IgD-negative memory B cell (primary cell): ENCODE results near the gene CIC. TPM values are rescaled to one million over a fixed set of nuclear protein-coding genes. Genes with fewer than 3 reads are reported as not detected.

Experiments used
- H3K27ac Mint-ChIP-seq, 3 donors: one replicate each; pipeline ENCODE4 v1.8.0; 2020 to 2022; ENCODE audit warnings: mild to moderate bottlenecking in 3 of 3, mixed read lengths in 3 of 3, moderate library complexity in 1 of 3
- H3K27me3 Mint-ChIP-seq: one replicate; pipeline ENCODE4 v1.8.0; 2021; ENCODE audit warnings: mixed read lengths
- H3K36me3 Mint-ChIP-seq: one replicate; pipeline ENCODE4 v1.8.0; 2020; ENCODE audit warnings: mild to moderate bottlenecking, mixed read lengths
- H3K4me1 Mint-ChIP-seq, 3 donors: one replicate each; pipeline ENCODE4 v1.8.0; 2020 to 2022; ENCODE audit warnings: mixed read lengths in 3 of 3, mild to moderate bottlenecking in 1 of 3
- H3K4me3 Mint-ChIP-seq, 4 donors: one replicate each; pipeline ENCODE4 v1.8.0; 2020 to 2022; ENCODE audit warnings: mild to moderate bottlenecking in 4 of 4, mixed read lengths in 4 of 4, moderate library complexity in 3 of 4
- H3K9me3 Mint-ChIP-seq, 3 donors: one replicate each; pipeline ENCODE4 v1.8.0; 2020 to 2021; ENCODE audit warnings: mixed read lengths in 3 of 3, mild to moderate bottlenecking in 1 of 3
- polyA plus RNA-seq: library from polyadenylated mRNA; unstranded; fragments of 300-500 nt; fragmentation: Illumina TruSeq; gene quantifications from one replicate; pipeline ENCODE4 v1.2.3, GENCODE V29; 2021

The CIC gene
- polyA plus RNA-seq, 1 donor from 2014 or later = 4.5 TPM

- Mint-ChIP-seq H3K9me3 (no peaks in the 10 kb centered on the region), H3K4me1 (peaks cover 0 to 41% (median 32%) of the 10 kb centered on the region in 3 donors), H3K36me3 (peaks cover 4% of the 10 kb centered on the region), H3K27me3 (no peaks in the 10 kb centered on the region), H3K4me3 (no peak overlapping the region), H3K27ac (no peak overlapping the region)
Observed at GRCh38 chr19:42283188-42284065, 14.4 kb downstream of the CIC start.

GRCh38 chr19:42284066-42284501 lies 15.0 kb downstream of the CIC start:
- H3K27me3 Mint-ChIP-seq = no peaks in the 10 kb centered on the region
- H3K4me3 Mint-ChIP-seq = no peak overlapping the region
- no peaks in the 10 kb centered on the region for H3K9me3 Mint-ChIP-seq
- H3K27ac Mint-ChIP-seq = no peak overlapping the region
- H3K4me1 Mint-ChIP-seq = peaks cover 0 to 35% (median 32%) of the 10 kb centered on the region in 3 donors
- peaks cover 4% of the 10 kb centered on the region for H3K36me3 Mint-ChIP-seq

- H3K36me3 Mint-ChIP-seq = peaks cover 4% of the 10 kb centered on the region
- H3K27me3 Mint-ChIP-seq = no peaks in the 10 kb centered on the region
Observed at GRCh38 chr19:42284591-42285341, 15.7 kb downstream of the CIC start.

GRCh38 chr19:42285541-42285941 lies 16.5 kb downstream of the CIC start:
- H3K36me3 Mint-ChIP-seq = peaks cover 4% of the 10 kb centered on the region
- H3K4me3 Mint-ChIP-seq = peak overlapping the region; percentile 77 to 95 (median 92)
- no peaks in the 10 kb centered on the region for H3K9me3 Mint-ChIP-seq
- no peaks in the 10 kb centered on the region for H3K27me3 Mint-ChIP-seq
- peaks cover 0 to 29% (median 26%) of the 10 kb centered on the region in 3 donors for H3K4me1 Mint-ChIP-seq
- H3K27ac Mint-ChIP-seq = peak overlapping the region in 2 of 3 donors; percentile 82 to 93

More at GRCh38 chr19:42284591-42285341, 15.7 kb downstream of the CIC start:
- Mint-ChIP-seq H3K4me3 (peak overlapping the region; percentile 77 to 95 (median 92)), H3K27ac (peak overlapping the region; percentile 82 to 95 (median 93)), H3K9me3 (no peaks in the 10 kb centered on the region), H3K4me1 (peaks cover 0 to 29% (median 26%) of the 10 kb centered on the region in 3 donors)

GRCh38 chr19:42285988-42286348 lies 16.9 kb downstream of the CIC start:
- Mint-ChIP-seq H3K36me3 (peaks cover 4% of the 10 kb centered on the region), H3K9me3 (no peaks in the 10 kb centered on the region), H3K4me3 (peak overlapping the region; percentile 77 to 95 (median 92))

GRCh38 chr19:42286349-42287016 lies 17.4 kb downstream of the CIC start:
- Mint-ChIP-seq H3K9me3 (no peaks in the 10 kb centered on the region), H3K4me1 (peaks cover 0 to 28% (median 27%) of the 10 kb centered on the region in 3 donors)

More at GRCh38 chr19:42285988-42286348, 16.9 kb downstream of the CIC start:
- Mint-ChIP-seq H3K4me1 (peaks cover 0 to 29% (median 26%) of the 10 kb centered on the region in 3 donors), H3K27me3 (no peaks in the 10 kb centered on the region), H3K27ac (peak overlapping the region; percentile 81 to 84 (median 82))

GRCh38 chr19:42287017-42287826 lies 18.2 kb downstream of the CIC start:
- H3K36me3 Mint-ChIP-seq = peaks cover 4% of the 10 kb centered on the region
- H3K4me3 Mint-ChIP-seq = no peak overlapping the region
- H3K4me1 Mint-ChIP-seq = peaks cover 0 to 23% (median 21%) of the 10 kb centered on the region in 3 donors
- H3K27me3 Mint-ChIP-seq = no peaks in the 10 kb centered on the region
- H3K27ac Mint-ChIP-seq = no peak overlapping the region
- H3K9me3 Mint-ChIP-seq = no peaks in the 10 kb centered on the region

More at GRCh38 chr19:42286349-42287016, 17.4 kb downstream of the CIC start:
- peak overlapping the region; percentile 30 to 95 (median 86) for H3K4me3 Mint-ChIP-seq
- peak overlapping the region; percentile 81 to 84 (median 82) for H3K27ac Mint-ChIP-seq
- H3K27me3 Mint-ChIP-seq = no peaks in the 10 kb centered on the region
- peaks cover 4% of the 10 kb centered on the region for H3K36me3 Mint-ChIP-seq

- H3K27me3 Mint-ChIP-seq = no peaks in the 10 kb centered on the region
- no peak overlapping the region for H3K4me3 Mint-ChIP-seq
- peak overlapping the region in 2 of 3 donors; percentile 23 to 56 for H3K27ac Mint-ChIP-seq
- no peaks in the 10 kb centered on the region for H3K9me3 Mint-ChIP-seq
- H3K4me1 Mint-ChIP-seq = peaks cover 0 to 19% (median 16%) of the 10 kb centered on the region in 3 donors
- H3K36me3 Mint-ChIP-seq = peaks cover 4% of the 10 kb centered on the region
Observed at GRCh38 chr19:42287827-42288107, 18.7 kb downstream of the CIC start.

GRCh38 chr19:42288387-42288786 lies 19.3 kb downstream of the CIC start:
- H3K27ac Mint-ChIP-seq = peak overlapping the region in 2 of 3 donors; percentile 23 to 56
- H3K36me3 Mint-ChIP-seq = peaks cover 4% of the 10 kb centered on the region
- H3K9me3 Mint-ChIP-seq = no peaks in the 10 kb centered on the region
- H3K4me1 Mint-ChIP-seq = peaks cover 0 to 19% (median 16%) of the 10 kb centered on the region in 3 donors
- H3K4me3 Mint-ChIP-seq = peak overlapping the region in 1 of 4 donors; percentile 33
- H3K27me3 Mint-ChIP-seq = no peaks in the 10 kb centered on the region

- H3K36me3 Mint-ChIP-seq = peaks cover 4% of the 10 kb centered on the region
Observed at GRCh38 chr19:42288881-42289555, 20.0 kb downstream of the CIC start.

GRCh38 chr19:42289556-42290041 lies 20.5 kb downstream of the CIC start:
- H3K4me3 Mint-ChIP-seq = peak overlapping the region in 1 of 4 donors; percentile 20
- peaks cover 4% of the 10 kb centered on the region for H3K36me3 Mint-ChIP-seq
- no peak overlapping the region for H3K27ac Mint-ChIP-seq
- no peaks in the 10 kb centered on the region for H3K27me3 Mint-ChIP-seq
- H3K4me1 Mint-ChIP-seq = peaks cover 0 to 19% (median 16%) of the 10 kb centered on the region in 3 donors
- H3K9me3 Mint-ChIP-seq = no peaks in the 10 kb centered on the region

More at GRCh38 chr19:42288881-42289555, 20.0 kb downstream of the CIC start:
- H3K27me3 Mint-ChIP-seq = no peaks in the 10 kb centered on the region
- H3K9me3 Mint-ChIP-seq = no peaks in the 10 kb centered on the region
- H3K27ac Mint-ChIP-seq = peak overlapping the region in 1 of 3 donors; percentile 23
- H3K4me3 Mint-ChIP-seq = peak overlapping the region in 1 of 4 donors; percentile 33
- H3K4me1 Mint-ChIP-seq = peaks cover 0 to 19% (median 16%) of the 10 kb centered on the region in 3 donors

- Mint-ChIP-seq H3K36me3 (peaks cover 4% of the 10 kb centered on the region), H3K4me1 (peaks cover 0 to 14% (median 12%) of the 10 kb centered on the region in 3 donors)
Observed at GRCh38 chr19:42290136-42290522, 21.1 kb downstream of the CIC start.

More at GRCh38 chr19:42290136-42290522, 21.1 kb downstream of the CIC start:
- no peaks in the 10 kb centered on the region for H3K9me3 Mint-ChIP-seq
- peak overlapping the region in 1 of 3 donors; percentile 64 for H3K27ac Mint-ChIP-seq
- H3K4me3 Mint-ChIP-seq = peak overlapping the region in 1 of 4 donors; percentile 51
- H3K27me3 Mint-ChIP-seq = no peaks in the 10 kb centered on the region
